Testis (tissue), 3 donors: ENCODE data around the gene CST9L. TPM values are rescaled to one million over a fixed set of nuclear protein-coding genes. Genes with fewer than 3 reads are reported as not detected.

Source experiments
- DNase-seq: peaks from one replicate; pipeline ENCODE4 v3.0.0-alpha.2; 2019
- H3K27ac ChIP-seq, 2 donors: fragments of 200-600 bp; sonication (generic); one replicate each; pipeline ENCODE4 v1.5.1; 2019
- H3K27me3 ChIP-seq: fragments of 200-600 bp; sonication (generic); one replicate; pipeline ENCODE4 v1.5.1; 2019
- H3K36me3 ChIP-seq: fragments of 200-600 bp; sonication (generic); one replicate; pipeline ENCODE4 v1.5.1; 2017; ENCODE audit warnings: low read depth; ENCODE audit errors: missing control alignments
- H3K4me1 ChIP-seq: fragments of 200-600 bp; sonication (generic); one replicate; pipeline ENCODE4 v1.5.1; 2019
- H3K4me3 ChIP-seq, 2 donors: fragments of 200-600 bp; sonication (generic); one replicate each; pipeline ENCODE4 v1.5.1; 2017 to 2019
- H3K9me3 ChIP-seq: fragments of 200-600 bp; sonication (generic); one replicate; pipeline ENCODE4 v1.5.1; 2017
- CTCF ChIP-seq, 3 experiments: fragments of 450-650 bp in 2 of 3; fragments of 200-600 bp in 1 of 3; sonication (generic) in 1 of 3; IDR thresholded peaks; one replicate each; pipeline ENCODE4 v1.5.1; 2016 to 2019; ENCODE audit warnings: antibody characterized with exemption in 3 of 3, mild to moderate bottlenecking in 2 of 3, moderate library complexity in 1 of 3
- POLR2A ChIP-seq: fragments of 450-650 bp; IDR thresholded peaks from one replicate; pipeline ENCODE4 v1.6.1; 2017; ENCODE audit warnings: antibody characterized with exemption, mild to moderate bottlenecking, moderate library complexity
- WGBS, 2 donors: methylation state at CpG; one replicate each; pipeline ENCODE4 v1.1.5; 2018; 5-methylcytosine and 5-hydroxymethylcytosine counted together
- intact Hi-C: fragments of 100-400 bp; cut with DNase I; formaldehyde crosslinking; loops from one replicate; pipeline ENCODE4 v1.15.1; 2023; ENCODE audit warnings: low total_unique reads
- polyA plus RNA-seq: library from polyadenylated mRNA; stranded (reverse); fragments of 350-450 nt; fragmentation: Illumina TruSeq; extraction: RNeasy Lipid Tissue Mini Kit (QIAGEN cat#74804); gene quantifications from one replicate; pipeline ENCODE4 v1.2.3, GENCODE V29; 2014; ENCODE audit warnings: low read depth, low replicate concordance; ENCODE audit not compliant: insufficient read depth
- total RNA-seq, 2 donors: library from RNA; depleted of rRNA; stranded (reverse); fragments of >200 nt; gene quantifications; one replicate each; pipeline ENCODE4 v1.2.3, GENCODE V29; 2016

The CST9L gene
- total and polyA plus RNA-seq, 3 donors from 2014 or later: 78.8 to 184 (median 127) TPM

GRCh38 chr20:23574977-23575376 is 6.7 kb upstream of the CST9L start:
- Histone ChIP-seq H3K27me3 (no peaks in the 10 kb centered on the region), H3K4me1 (no peaks in the 10 kb centered on the region), H3K9me3 (no peaks in the 10 kb centered on the region), H3K36me3 (no peaks in the 10 kb centered on the region), H3K4me3 (no peak overlapping the region), H3K27ac (no peak overlapping the region)
- no peak for DNase-seq
- intact Hi-C loops: no loop called here
- TF ChIP-seq POLR2A (no peak), CTCF (IDR thresholded peaks at IDR 0.05) (no peak)

GRCh38 chr20:23570178-23570760 is 2.0 kb upstream of the CST9L start:
- Histone ChIP-seq H3K4me1 (no peaks in the 10 kb centered on the region), H3K27me3 (no peaks in the 10 kb centered on the region), H3K36me3 (no peaks in the 10 kb centered on the region), H3K9me3 (no peaks in the 10 kb centered on the region), H3K4me3 (no peak overlapping the region), H3K27ac (no peak overlapping the region)
- TF ChIP-seq CTCF (IDR thresholded peaks at IDR 0.05) (no peak), POLR2A (no peak)
- intact Hi-C loops: no loop called here
- 79 to 100% methylated on average over 2 of the region's 2 CpGs for WGBS, 2 donors
- DNase-seq: no peak

GRCh38 chr20:23569570-23569969 is 1.3 kb upstream of the CST9L start:
- Histone ChIP-seq H3K4me1 (no peaks in the 10 kb centered on the region), H3K36me3 (no peaks in the 10 kb centered on the region), H3K27me3 (no peaks in the 10 kb centered on the region), H3K27ac (no peak overlapping the region), H3K9me3 (no peaks in the 10 kb centered on the region), H3K4me3 (no peak overlapping the region)
- no peak for DNase-seq
- 88% methylated on average over 1 of the region's 1 CpG; no CpG with 5 or more reads in 1 of the 2 donors for WGBS, 2 donors
- TF ChIP-seq CTCF (IDR thresholded peaks at IDR 0.05): no peak
- no peak for TF ChIP-seq POLR2A
- intact Hi-C loops: no loop called here

- 55 to 72% methylated on average over 1 of the region's 1 CpG for WGBS, 2 donors
- H3K4me3 ChIP-seq: no peak overlapping the region
- TF ChIP-seq CTCF (IDR thresholded peaks at IDR 0.05): no peak
- TF ChIP-seq POLR2A: no peak
These were observed 667 bp upstream of the CST9L start for GRCh38 chr20:23568971-23569330.

GRCh38 chr20:23566199-23566932 is 1.9 kb downstream of the CST9L start:
- no peak for DNase-seq
- 84 to 85% methylated on average over 6 to 7 of the region's 7 CpGs for WGBS, 2 donors

More at GRCh38 chr20:23568971-23569330, 667 bp upstream of the CST9L start:
- Histone ChIP-seq H3K27me3 (no peaks in the 10 kb centered on the region), H3K9me3 (no peaks in the 10 kb centered on the region), H3K36me3 (no peaks in the 10 kb centered on the region), H3K4me1 (no peaks in the 10 kb centered on the region), H3K27ac (peak overlapping the region in 1 of 2 donors; percentile 12)
- no peak for DNase-seq
- intact Hi-C loops: no loop called here

More at GRCh38 chr20:23566199-23566932, 1.9 kb downstream of the CST9L start:
- Histone ChIP-seq H3K27ac (peak overlapping the region in 1 of 2 donors; percentile 36), H3K36me3 (no peaks in the 10 kb centered on the region), H3K9me3 (no peaks in the 10 kb centered on the region), H3K27me3 (no peaks in the 10 kb centered on the region), H3K4me3 (no peak overlapping the region), H3K4me1 (no peaks in the 10 kb centered on the region)
- intact Hi-C loops: no loop called here
- no peak for TF ChIP-seq POLR2A
- TF ChIP-seq CTCF (IDR thresholded peaks at IDR 0.05): no peak
